ENCODE data around the gene RBPMS2.

The RBPMS2 gene

GRCh38 chr15:64753480-64754185 is 21.8 kb downstream of the RBPMS2 start:
- Histone ChIP-seq H3K9ac (ENCODE audit: low read depth, low read length) (no peak overlapping the region), H3K27ac (ENCODE audit: low read depth, low read length) (no peak overlapping the region), H3K36me3 (ENCODE audit: control insufficient read depth, insufficient read depth, low read length) (peaks cover 42% of the 10 kb centered on the region), H3K4me3 (ENCODE audit: low read depth, low read length) (no peak overlapping the region), H3K9me3 (ENCODE audit: control insufficient read depth, insufficient read depth, low read length) (no peaks in the 10 kb centered on the region), H3K27me3 (ENCODE audit: control insufficient read depth, insufficient read depth, low read length) (no peaks in the 10 kb centered on the region), H3K4me1 (ENCODE audit: control insufficient read depth, insufficient read depth, low read length) (peaks cover 4% of the 10 kb centered on the region; the same call in 1 of the 2 replicates)

DNA sequence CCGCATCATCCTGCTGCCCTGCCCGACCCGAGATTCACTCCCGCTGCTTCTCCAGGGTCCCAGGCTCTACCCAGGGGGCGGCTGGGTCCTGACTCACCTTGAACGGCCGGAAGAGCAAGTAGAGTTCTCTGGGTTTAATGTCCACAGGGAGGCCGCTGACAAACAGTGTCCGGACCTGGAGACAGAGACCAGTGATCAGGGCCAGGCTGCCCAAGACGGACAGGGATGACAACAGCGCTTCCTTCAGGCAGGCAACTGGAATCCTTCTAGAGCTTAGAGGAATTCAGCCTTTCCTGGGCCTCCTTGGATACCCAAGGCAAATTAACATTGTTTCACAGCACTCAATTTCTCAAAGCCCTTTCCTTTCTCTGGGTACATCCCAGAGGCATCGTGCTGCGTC is 23.9 kb downstream of the RBPMS2 start:
- peak overlapping the region; percentile 35 for H3K27ac ChIP-seq (ENCODE audit: low read depth, low read length)
- peaks cover 4% of the 10 kb centered on the region; the same call in 1 of the 2 replicates for H3K4me1 ChIP-seq (ENCODE audit: control insufficient read depth, insufficient read depth, low read length)
- H3K9me3 ChIP-seq (ENCODE audit: control insufficient read depth, insufficient read depth, low read length): no peaks in the 10 kb centered on the region
- H3K9ac ChIP-seq (ENCODE audit: low read depth, low read length): no peak overlapping the region
- peaks cover 55% of the 10 kb centered on the region for H3K36me3 ChIP-seq (ENCODE audit: control insufficient read depth, insufficient read depth, low read length)
- H3K4me3 ChIP-seq (ENCODE audit: low read depth, low read length): no peak overlapping the region
- H3K27me3 ChIP-seq (ENCODE audit: control insufficient read depth, insufficient read depth, low read length): no peaks in the 10 kb centered on the region

DNA sequence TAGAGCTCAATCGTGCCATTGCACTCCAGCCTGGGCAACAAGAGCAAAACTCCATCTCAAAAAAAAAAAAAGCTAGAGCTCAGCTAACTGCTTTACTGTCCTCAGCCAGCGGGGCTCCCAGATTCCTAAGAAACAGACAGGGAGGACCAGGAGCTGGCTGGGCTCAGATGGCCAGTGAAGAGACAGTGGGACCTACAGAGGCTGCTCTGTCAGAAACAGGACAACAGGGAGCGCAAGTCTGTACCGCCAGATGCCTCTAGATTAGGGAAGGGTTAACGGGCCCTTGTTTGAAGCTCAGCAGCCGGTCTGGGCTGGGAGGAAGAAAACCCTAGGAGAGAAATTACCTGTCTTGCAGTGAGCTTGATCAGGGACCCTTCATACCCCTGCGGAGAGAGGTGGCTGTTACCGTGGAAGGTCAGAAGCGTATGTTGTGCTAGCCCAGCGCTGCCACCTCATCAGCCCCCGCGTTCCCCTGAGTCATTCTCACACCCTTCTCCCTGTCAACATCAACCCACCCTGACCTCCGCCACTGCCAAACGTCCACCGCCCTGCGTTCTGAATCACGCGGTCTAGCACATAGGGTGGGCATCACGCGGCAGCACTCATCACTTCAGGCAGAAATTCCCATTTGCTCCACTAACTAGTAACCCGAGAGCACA is 25.3 kb downstream of the RBPMS2 start:
- Histone ChIP-seq H3K4me3 (ENCODE audit: low read depth, low read length) (no peak overlapping the region), H3K27me3 (ENCODE audit: control insufficient read depth, insufficient read depth, low read length) (no peaks in the 10 kb centered on the region), H3K9me3 (ENCODE audit: control insufficient read depth, insufficient read depth, low read length) (no peaks in the 10 kb centered on the region), H3K36me3 (ENCODE audit: control insufficient read depth, insufficient read depth, low read length) (peaks cover 68% of the 10 kb centered on the region), H3K9ac (ENCODE audit: low read depth, low read length) (no peak overlapping the region), H3K4me1 (ENCODE audit: control insufficient read depth, insufficient read depth, low read length) (peaks cover 4% of the 10 kb centered on the region; the same call in 1 of the 2 replicates), H3K27ac (ENCODE audit: low read depth, low read length) (peak overlapping the region; percentile 61)

DNA sequence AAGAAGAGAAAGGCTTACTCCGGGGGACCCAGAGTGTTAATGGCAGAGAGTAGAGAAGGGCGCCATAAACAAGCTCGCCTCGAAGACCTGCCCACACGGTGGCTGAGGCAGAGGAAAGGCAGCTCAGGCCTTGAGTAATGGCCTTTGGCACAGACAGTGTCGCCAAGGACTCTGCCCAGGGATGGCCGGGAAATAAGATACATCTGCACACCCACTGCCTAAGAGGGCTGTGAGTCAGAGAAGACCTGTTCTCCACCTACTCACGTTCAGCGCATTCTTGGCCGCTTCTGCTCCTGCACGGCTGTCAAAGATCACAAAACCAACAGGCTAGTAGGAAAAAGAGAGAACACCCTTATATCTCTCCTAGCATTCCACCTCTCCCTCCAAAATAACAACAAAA is 26.2 kb downstream of the RBPMS2 start:
- no peaks in the 10 kb centered on the region for H3K27me3 ChIP-seq (ENCODE audit: control insufficient read depth, insufficient read depth, low read length)
- no peaks in the 10 kb centered on the region for H3K9me3 ChIP-seq (ENCODE audit: control insufficient read depth, insufficient read depth, low read length)
- no peak overlapping the region for H3K9ac ChIP-seq (ENCODE audit: low read depth, low read length)
- H3K36me3 ChIP-seq (ENCODE audit: control insufficient read depth, insufficient read depth, low read length): peaks cover 71% of the 10 kb centered on the region
- H3K27ac ChIP-seq (ENCODE audit: low read depth, low read length): peak overlapping the region; percentile 27
- H3K4me1 ChIP-seq (ENCODE audit: control insufficient read depth, insufficient read depth, low read length): peaks cover 4% of the 10 kb centered on the region; the same call in 1 of the 2 replicates
- no peak overlapping the region for H3K4me3 ChIP-seq (ENCODE audit: low read depth, low read length)

- no peaks in the 10 kb centered on the region for H3K9me3 ChIP-seq (ENCODE audit: control insufficient read depth, insufficient read depth, low read length)
- no peak overlapping the region for H3K27ac ChIP-seq (ENCODE audit: low read depth, low read length)
- no peak overlapping the region for H3K4me3 ChIP-seq (ENCODE audit: low read depth, low read length)
- no peak overlapping the region for H3K9ac ChIP-seq (ENCODE audit: low read depth, low read length)
- H3K27me3 ChIP-seq (ENCODE audit: control insufficient read depth, insufficient read depth, low read length): no peaks in the 10 kb centered on the region
- peaks cover 4% of the 10 kb centered on the region; the same call in 1 of the 2 replicates for H3K4me1 ChIP-seq (ENCODE audit: control insufficient read depth, insufficient read depth, low read length)
- H3K36me3 ChIP-seq (ENCODE audit: control insufficient read depth, insufficient read depth, low read length): peaks cover 73% of the 10 kb centered on the region
Measured at GRCh38 chr15:64748251-64748650, 27.1 kb downstream of the RBPMS2 start.

DNA sequence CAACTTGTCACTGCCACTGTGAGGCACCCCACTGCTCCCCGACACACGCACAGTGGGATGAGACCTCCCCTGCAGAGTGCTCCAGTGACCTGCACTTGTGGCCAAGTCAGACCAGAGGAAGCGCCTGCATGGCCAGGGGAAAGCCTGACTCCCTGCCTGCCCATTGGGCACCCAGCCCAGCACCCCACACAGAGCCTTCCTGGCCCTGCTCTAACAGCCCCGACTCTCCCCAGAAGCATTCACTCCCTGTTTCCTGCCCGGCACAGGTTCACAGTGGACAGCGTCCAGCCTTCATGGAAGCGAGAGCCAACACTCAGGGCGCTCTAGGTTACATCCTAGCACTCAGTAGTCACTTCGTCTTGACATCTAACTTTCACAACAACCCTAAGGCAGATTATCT is 27.8 kb downstream of the RBPMS2 start:
- Histone ChIP-seq H3K9ac (ENCODE audit: low read depth, low read length) (no peak overlapping the region), H3K27me3 (ENCODE audit: control insufficient read depth, insufficient read depth, low read length) (no peaks in the 10 kb centered on the region), H3K36me3 (ENCODE audit: control insufficient read depth, insufficient read depth, low read length) (peaks cover 75% of the 10 kb centered on the region), H3K4me1 (ENCODE audit: control insufficient read depth, insufficient read depth, low read length) (peaks cover 4% of the 10 kb centered on the region; the same call in 1 of the 2 replicates), H3K9me3 (ENCODE audit: control insufficient read depth, insufficient read depth, low read length) (no peaks in the 10 kb centered on the region), H3K4me3 (ENCODE audit: low read depth, low read length) (no peak overlapping the region), H3K27ac (ENCODE audit: low read depth, low read length) (no peak overlapping the region)

DNA sequence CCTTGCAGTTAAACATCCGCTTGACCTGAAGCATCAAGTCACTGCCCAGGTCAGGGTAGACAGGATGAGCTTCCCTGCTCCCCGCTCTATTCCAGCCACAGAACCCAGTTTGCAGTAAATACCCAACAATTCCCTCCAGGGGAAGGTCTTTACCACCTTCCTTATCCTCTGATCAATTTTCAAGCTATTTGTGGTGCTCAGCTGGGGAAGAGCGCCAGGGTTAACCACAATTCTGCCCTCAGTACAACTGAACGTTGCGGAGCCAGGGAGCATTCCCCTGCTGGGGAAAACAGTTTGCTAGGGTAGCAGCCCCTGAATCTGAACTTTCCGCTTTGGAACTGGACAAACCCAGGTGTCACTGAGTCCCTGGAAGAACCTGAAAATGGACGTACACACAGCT is 28.5 kb downstream of the RBPMS2 start:
- H3K27me3 ChIP-seq (ENCODE audit: control insufficient read depth, insufficient read depth, low read length): no peaks in the 10 kb centered on the region
- no peak overlapping the region for H3K9ac ChIP-seq (ENCODE audit: low read depth, low read length)
- no peaks in the 10 kb centered on the region for H3K9me3 ChIP-seq (ENCODE audit: control insufficient read depth, insufficient read depth, low read length)
- no peak overlapping the region for H3K27ac ChIP-seq (ENCODE audit: low read depth, low read length)
- peaks cover 4% of the 10 kb centered on the region; the same call in 1 of the 2 replicates for H3K4me1 ChIP-seq (ENCODE audit: control insufficient read depth, insufficient read depth, low read length)
- no peak overlapping the region for H3K4me3 ChIP-seq (ENCODE audit: low read depth, low read length)
- H3K36me3 ChIP-seq (ENCODE audit: control insufficient read depth, insufficient read depth, low read length): peaks cover 81% of the 10 kb centered on the region

DNA sequence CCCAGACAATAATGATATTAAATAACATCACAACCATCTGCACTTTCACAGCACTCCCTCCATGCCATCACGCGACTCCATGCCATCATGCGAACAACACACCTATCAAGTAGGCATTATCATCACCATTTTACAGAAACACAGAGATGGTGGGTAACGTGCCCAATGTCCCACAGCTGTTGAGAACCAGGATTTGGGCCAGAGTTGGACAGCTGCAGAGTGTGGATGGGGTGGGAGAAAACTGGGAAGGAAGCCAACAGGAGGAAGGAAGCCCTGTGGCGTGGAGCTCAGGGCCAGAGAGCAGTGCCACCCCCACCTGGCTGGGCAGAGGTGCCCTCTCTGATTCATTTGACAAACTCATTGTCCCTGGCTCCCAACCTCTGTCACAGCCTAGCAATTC is 29.0 kb downstream of the RBPMS2 start:
- Histone ChIP-seq H3K9ac (ENCODE audit: low read depth, low read length) (no peak overlapping the region), H3K4me1 (ENCODE audit: control insufficient read depth, insufficient read depth, low read length) (peaks cover 4% of the 10 kb centered on the region; the same call in 1 of the 2 replicates), H3K27me3 (ENCODE audit: control insufficient read depth, insufficient read depth, low read length) (no peaks in the 10 kb centered on the region), H3K9me3 (ENCODE audit: control insufficient read depth, insufficient read depth, low read length) (no peaks in the 10 kb centered on the region), H3K36me3 (ENCODE audit: control insufficient read depth, insufficient read depth, low read length) (peaks cover 81% of the 10 kb centered on the region), H3K27ac (ENCODE audit: low read depth, low read length) (no peak overlapping the region), H3K4me3 (ENCODE audit: low read depth, low read length) (no peak overlapping the region)

- H3K9me3 ChIP-seq (ENCODE audit: control insufficient read depth, insufficient read depth, low read length): no peaks in the 10 kb centered on the region
- H3K9ac ChIP-seq (ENCODE audit: low read depth, low read length): no peak overlapping the region
- H3K27me3 ChIP-seq (ENCODE audit: control insufficient read depth, insufficient read depth, low read length): no peaks in the 10 kb centered on the region
- H3K4me3 ChIP-seq (ENCODE audit: low read depth, low read length): no peak overlapping the region
- no peaks in the 10 kb centered on the region for H3K4me1 ChIP-seq (ENCODE audit: control insufficient read depth, insufficient read depth, low read length)
- H3K36me3 ChIP-seq (ENCODE audit: control insufficient read depth, insufficient read depth, low read length): peaks cover 91% of the 10 kb centered on the region
- no peak overlapping the region for H3K27ac ChIP-seq (ENCODE audit: low read depth, low read length)
Measured at GRCh38 chr15:64743691-64744090, 31.7 kb downstream of the RBPMS2 start.

- Histone ChIP-seq H3K36me3 (ENCODE audit: control insufficient read depth, insufficient read depth, low read length) (peaks cover 91% of the 10 kb centered on the region), H3K27me3 (ENCODE audit: control insufficient read depth, insufficient read depth, low read length) (no peaks in the 10 kb centered on the region), H3K27ac (ENCODE audit: low read depth, low read length) (no peak overlapping the region), H3K4me3 (ENCODE audit: low read depth, low read length) (no peak overlapping the region), H3K9ac (ENCODE audit: low read depth, low read length) (no peak overlapping the region), H3K9me3 (ENCODE audit: control insufficient read depth, insufficient read depth, low read length) (no peaks in the 10 kb centered on the region), H3K4me1 (ENCODE audit: control insufficient read depth, insufficient read depth, low read length) (no peaks in the 10 kb centered on the region)
Measured at GRCh38 chr15:64742921-64743320, 32.5 kb downstream of the RBPMS2 start.

- H3K27me3 ChIP-seq (ENCODE audit: control insufficient read depth, insufficient read depth, low read length): no peaks in the 10 kb centered on the region
- H3K4me1 ChIP-seq (ENCODE audit: control insufficient read depth, insufficient read depth, low read length): no peaks in the 10 kb centered on the region
- no peak overlapping the region for H3K27ac ChIP-seq (ENCODE audit: low read depth, low read length)
- no peaks in the 10 kb centered on the region for H3K9me3 ChIP-seq (ENCODE audit: control insufficient read depth, insufficient read depth, low read length)
- H3K9ac ChIP-seq (ENCODE audit: low read depth, low read length): no peak overlapping the region
- H3K36me3 ChIP-seq (ENCODE audit: control insufficient read depth, insufficient read depth, low read length): peaks cover 90% of the 10 kb centered on the region
- H3K4me3 ChIP-seq (ENCODE audit: low read depth, low read length): no peak overlapping the region
Measured at GRCh38 chr15:64742385-64742784, 33.0 kb downstream of the RBPMS2 start.

Measured in HUES48 (cell line).